PC-9 (cell line): ENCODE measurements around the gene CD4.

Experiments
- CTCF ChIP-seq: fragments of 200-600 bp; sonication (generic); conservative IDR thresholded peaks from 2 replicates; pipeline ENCODE4 v1.6.1; 2017; ENCODE audit warnings: mixed run types, antibody characterized with exemption, mild to moderate bottlenecking, moderate library complexity
- EZH2 ChIP-seq: fragments of 200-600 bp; sonication (generic); IDR thresholded peaks from 2 replicates; pipeline ENCODE4 v1.8.0; 2017; ENCODE audit warnings: antibody characterized with exemption, low read depth

GRCh38 chr12:6783828-6784227 lies 5.5 kb upstream of the CD4 start:
- TF ChIP-seq CTCF, result no peak
- no peak for TF ChIP-seq EZH2
